LNCaP clone FGC (cell line): ENCODE results near the gene RNU6-8.

Experiments used
- DNase-seq: peaks from one replicate; pipeline ENCODE4 v3.0.0-alpha.2; 2011; ENCODE audit warnings: low read depth
- H3K4me3 ChIP-seq: 2 replicates; pipeline ENCODE4 v1.5.1; 2011; ENCODE audit warnings: mild to moderate bottlenecking, low read depth, low read length, control low read depth
- TF ChIP-seq, protein P1 (sequence below): IDR thresholded peaks from 2 replicates; pipeline ENCODE4 v1.5.1; 2012; ENCODE audit warnings: mild to moderate bottlenecking; ENCODE audit not compliant: control insufficient read depth, insufficient read depth; ENCODE audit errors: extremely low read depth

Gene RNU6-8

DNA sequence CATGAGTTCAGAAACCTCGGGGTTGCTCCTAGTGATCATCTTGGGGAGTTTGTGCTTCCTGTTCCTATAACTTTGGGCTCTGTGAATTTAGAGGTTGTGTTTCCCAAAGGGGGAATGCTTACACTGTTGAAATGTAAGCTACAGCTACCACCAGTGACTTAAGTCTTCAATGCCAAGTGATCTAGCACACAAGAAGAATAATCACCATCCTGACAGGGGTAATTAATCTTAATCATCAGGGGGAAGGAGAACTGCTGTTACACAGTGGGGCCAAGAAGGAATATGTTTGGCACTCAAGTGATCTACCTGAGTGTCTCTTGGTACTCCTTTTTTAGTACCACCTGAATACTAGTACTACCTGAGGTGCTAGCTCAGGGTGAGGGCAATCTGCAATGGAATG, 36.1 kb downstream of the RNU6-8 start:
- no peak overlapping the region for H3K4me3 ChIP-seq
- TF ChIP-seq, protein P1, sequence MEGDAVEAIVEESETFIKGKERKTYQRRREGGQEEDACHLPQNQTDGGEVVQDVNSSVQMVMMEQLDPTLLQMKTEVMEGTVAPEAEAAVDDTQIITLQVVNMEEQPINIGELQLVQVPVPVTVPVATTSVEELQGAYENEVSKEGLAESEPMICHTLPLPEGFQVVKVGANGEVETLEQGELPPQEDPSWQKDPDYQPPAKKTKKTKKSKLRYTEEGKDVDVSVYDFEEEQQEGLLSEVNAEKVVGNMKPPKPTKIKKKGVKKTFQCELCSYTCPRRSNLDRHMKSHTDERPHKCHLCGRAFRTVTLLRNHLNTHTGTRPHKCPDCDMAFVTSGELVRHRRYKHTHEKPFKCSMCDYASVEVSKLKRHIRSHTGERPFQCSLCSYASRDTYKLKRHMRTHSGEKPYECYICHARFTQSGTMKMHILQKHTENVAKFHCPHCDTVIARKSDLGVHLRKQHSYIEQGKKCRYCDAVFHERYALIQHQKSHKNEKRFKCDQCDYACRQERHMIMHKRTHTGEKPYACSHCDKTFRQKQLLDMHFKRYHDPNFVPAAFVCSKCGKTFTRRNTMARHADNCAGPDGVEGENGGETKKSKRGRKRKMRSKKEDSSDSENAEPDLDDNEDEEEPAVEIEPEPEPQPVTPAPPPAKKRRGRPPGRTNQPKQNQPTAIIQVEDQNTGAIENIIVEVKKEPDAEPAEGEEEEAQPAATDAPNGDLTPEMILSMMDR, result no peak
- DNase-seq, result no peak

DNA sequence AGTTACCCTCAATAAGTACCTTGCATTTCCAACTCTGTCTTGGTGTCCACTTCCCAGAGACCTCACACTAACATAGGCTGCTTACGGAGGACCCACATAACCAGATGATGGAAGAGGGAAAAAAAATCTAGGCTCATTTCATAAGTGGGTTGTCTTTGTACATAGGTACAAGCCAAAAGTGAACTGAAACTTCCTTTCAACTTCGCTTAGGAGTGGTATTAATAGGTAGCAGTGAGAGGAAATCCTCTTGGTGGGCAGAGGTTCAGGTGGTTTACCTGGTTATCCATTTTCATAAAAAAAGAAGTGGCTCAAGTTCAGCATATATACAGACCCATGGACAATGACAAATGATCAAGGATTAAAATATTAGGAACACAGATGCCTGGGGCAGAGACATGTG, 37.0 kb downstream of the RNU6-8 start:
- no peak for DNase-seq
- TF ChIP-seq, protein P1, result no peak
- no peak overlapping the region for H3K4me3 ChIP-seq
